ENCODE measurements around the gene NEAT1.

GRCh38 chr11:65434057-65434666, 11.6 kb downstream of the NEAT1 start:
- peak; percentile 56 for TF ChIP-seq POLR2AphosphoS5 (IDR thresholded peaks at IDR 0.05)
- no peak for TF ChIP-seq CTCF (IDR thresholded peaks at IDR 0.05)
- no peak for TF ChIP-seq EP300 (IDR thresholded peaks at IDR 0.05)
- no peak for TF ChIP-seq POLR2A (IDR thresholded peaks at IDR 0.05)

All from gastroesophageal sphincter (tissue), 3 donors.